K562 (cell line): ENCODE data around the gene FAM167B. TPM values are rescaled to one million over a fixed set of nuclear protein-coding genes. Genes with fewer than 3 reads are reported as not detected.

Source experiments
- BDP1 ChIP-seq: IDR thresholded peaks from 3 replicates; pipeline ENCODE4 v1.6.1; 2011; ENCODE audit not compliant: insufficient read length, insufficient read depth
- CHAMP1 ChIP-seq: fragments of 450-650 bp; IDR thresholded peaks from 2 replicates; pipeline ENCODE4 v1.6.1; 2016; ENCODE audit warnings: mild to moderate bottlenecking
- CREM ChIP-seq: IDR thresholded peaks from 2 replicates; pipeline ENCODE4 v1.6.1; 2014; ENCODE audit warnings: antibody characterized with exemption, low read depth
- CXXC5 ChIP-seq: fragments of 250-450 bp; sonication (Bioruptor Pico); IDR thresholded peaks from 2 replicates; pipeline ENCODE4 v1.8.0; 2022; ENCODE audit warnings: inconsistent platforms, mild to moderate bottlenecking, moderate library complexity
- ELK3 ChIP-seq: fragments of 450-650 bp; formaldehyde crosslinking; IDR thresholded peaks from 2 replicates; pipeline ENCODE4 v1.4.0; 2020; ENCODE audit warnings: mild to moderate bottlenecking
- GTF2B ChIP-seq: IDR thresholded peaks from 2 replicates; pipeline ENCODE4 v1.6.1; 2011; ENCODE audit not compliant: insufficient read length; ENCODE audit errors: extremely low read depth
- HCFC1 ChIP-seq: IDR thresholded peaks from 2 replicates; pipeline ENCODE4 v1.6.1; 2012; ENCODE audit warnings: low read depth, low read length, improper control_type of control experiment
- MCM3 ChIP-seq: fragments of 450-650 bp; IDR thresholded peaks from 2 replicates; pipeline ENCODE4 v1.6.1; 2016
- RAD21 ChIP-seq, 2 experiments: fragments of 250-450 bp in 1 of 2; fragments of 450-650 bp in 1 of 2; sonication (Bioruptor Pico) in 1 of 2; formaldehyde crosslinking in 1 of 2; IDR thresholded peaks in 1 of 2; conservative IDR thresholded peaks in 1 of 2; 2 replicates each; pipeline versions ENCODE4 v1.4.0 to v1.8.0; 2020 to 2022; ENCODE audit warnings: mild to moderate bottlenecking in 2 of 2, moderate library complexity in 1 of 2
- SIN3A ChIP-seq, 2 experiments: fragments of 150-350 bp in 1 of 2; IDR thresholded peaks; 2 replicates each; pipeline ENCODE4 v1.6.1; 2011 to 2016; ENCODE audit warnings: borderline replicate concordance in 2 of 2, low read depth in 2 of 2, low read length in 2 of 2, mild to moderate bottlenecking in 2 of 2, moderate library complexity in 2 of 2; ENCODE audit not compliant: control insufficient read depth in 1 of 2
- SOX6 ChIP-seq: fragments of 450-650 bp; IDR thresholded peaks from 2 replicates; pipeline ENCODE4 v1.6.1; 2014; ENCODE audit warnings: mild to moderate bottlenecking
- SP1 ChIP-seq: sonication (generic); formaldehyde crosslinking; IDR thresholded peaks from 2 replicates; pipeline ENCODE4 v1.8.1; 2022; ENCODE audit warnings: mild to moderate bottlenecking, missing genetic modification reagents
- STAG1 ChIP-seq: sonication (generic); formaldehyde crosslinking; IDR thresholded peaks from 2 replicates; pipeline ENCODE4 v1.5.0; 2020; ENCODE audit warnings: missing genetic modification reagents, borderline replicate concordance
- TBP ChIP-seq: optimal IDR thresholded peaks from 2 replicates; pipeline ENCODE3; 2011; ENCODE audit warnings: low read depth, low read length, improper control_type of control experiment
- UBTF ChIP-seq, 2 experiments: IDR thresholded peaks; 2 replicates each; pipeline ENCODE4 v1.6.1; 2012; ENCODE audit warnings: improper control_type of control experiment in 2 of 2, low read depth in 2 of 2, low read length in 2 of 2, borderline replicate concordance in 1 of 2
- ZNF140 ChIP-seq: fragments of 250-450 bp; sonication (Bioruptor Pico); IDR thresholded peaks from 2 replicates; pipeline ENCODE4 v1.8.0; 2021; ENCODE audit warnings: moderate library complexity, mild to moderate bottlenecking, inconsistent platforms
- ZNF175 ChIP-seq: fragments of 200-800 bp; sonication (Bioruptor generic); IDR thresholded peaks from 2 replicates; pipeline ENCODE4 v1.6.1; 2016; ENCODE audit warnings: low read depth, mild to moderate bottlenecking, missing genetic modification characterization, missing compliant biosample characterization
- ZNF512 ChIP-seq: IDR thresholded peaks from 2 replicates; pipeline ENCODE4 v1.6.1; 2016; ENCODE audit warnings: missing genetic modification characterization, missing compliant biosample characterization
- ZNF586 ChIP-seq: fragments of 450-650 bp; formaldehyde crosslinking; conservative IDR thresholded peaks from 2 replicates; pipeline ENCODE4 v1.4.0; 2020; ENCODE audit warnings: mild to moderate bottlenecking, moderate library complexity
- polyA plus RNA-seq, 8 experiments: library from polyadenylated mRNA; depleted of rRNA in 4 of 8; stranded (reverse) in 5 of 8; unstranded in 3 of 8; fragments of >200 nt; fragmentation: Nextera tagmentation in 2 of 8; fragmentation: Illumina TruSeq in 1 of 8; extraction: Ambion mirVana in 2 of 8; extraction: Trizol in 1 of 8; gene quantifications; 2 replicates each; pipeline versions ENCODE4 v1.2.1 to v1.2.3, GENCODE V29; 2011 to 2014; ENCODE audit warnings: inconsistent platforms in 1 of 8, missing spikeins in 1 of 8
- total RNA-seq, 7 experiments: library from RNA; depleted of rRNA in 6 of 7; stranded (reverse); fragments of >200 nt in 6 of 7; fragmentation: Illumina TruSeq in 2 of 7; extraction: Trizol in 2 of 7; gene quantifications; 2 replicates each; pipeline versions ENCODE4 v1.2.1 to v1.2.3, GENCODE V29; 2011 to 2021; ENCODE audit warnings: low replicate concordance in 1 of 7

FAM167B gene
- total and polyA plus RNA-seq, 9 of the 15 experiments (the other 6 are each of a cell fraction or from before 2014, with no cell fraction given) = not detected

- TF ChIP-seq CHAMP1 (no peak), MCM3 (no peak), ZNF512 (tag) (no peak), ELK3 (no peak), ZNF586 (no peak), HCFC1 (no peak), TBP (peak; percentile 25), RAD21 (CRISPR knock-in tag; conservative IDR thresholded peaks at IDR 0.05 in 1 of 2, IDR thresholded peaks at IDR 0.05 in 1 of 2) (peak; percentile 82 to 88), ZNF175 (CRISPR knock-in tag) (no peak), SOX6 (no peak), SIN3A (IDR thresholded peaks at IDR 0.05; ENCODE audit: borderline replicate concordance in 2 of 2, control insufficient read depth in 1 of 2, low read depth in 2 of 2, low read length in 2 of 2) (no peak), STAG1 (peak; percentile 81; the same call in 1 of the 2 replicates), UBTF (IDR thresholded peaks at IDR 0.05; ENCODE audit: borderline replicate concordance in 1 of 2, low read depth in 2 of 2, low read length in 2 of 2) (0 out of 4 replicates have a peak, but pooled peaks of 1 of the 2 experiments have one; percentile 25), ZNF140 (CRISPR knock-in tag) (no peak), CXXC5 (CRISPR knock-in tag) (no peak), CREM (no peak), SP1 (CRISPR knock-in tag) (peak; percentile 48; the same call in 1 of the 2 replicates), BDP1 (no peak), GTF2B (no peak)
Observed at GRCh38 chr1:32215629-32216480, 31.2 kb upstream of the FAM167B start (continued).
